GM21528 (cell line): Measurements from ENCODE around the gene HAGHL.

Source experiments
- ATAC-seq: cut with Tn5 transposase; IDR thresholded peaks from one replicate; pipeline ENCODE4 v1.9.1; 2021; ENCODE audit warnings: mild to moderate bottlenecking, moderate library complexity; ENCODE audit not compliant: unreplicated experiment, low FRiP score

The HAGHL gene

DNA sequence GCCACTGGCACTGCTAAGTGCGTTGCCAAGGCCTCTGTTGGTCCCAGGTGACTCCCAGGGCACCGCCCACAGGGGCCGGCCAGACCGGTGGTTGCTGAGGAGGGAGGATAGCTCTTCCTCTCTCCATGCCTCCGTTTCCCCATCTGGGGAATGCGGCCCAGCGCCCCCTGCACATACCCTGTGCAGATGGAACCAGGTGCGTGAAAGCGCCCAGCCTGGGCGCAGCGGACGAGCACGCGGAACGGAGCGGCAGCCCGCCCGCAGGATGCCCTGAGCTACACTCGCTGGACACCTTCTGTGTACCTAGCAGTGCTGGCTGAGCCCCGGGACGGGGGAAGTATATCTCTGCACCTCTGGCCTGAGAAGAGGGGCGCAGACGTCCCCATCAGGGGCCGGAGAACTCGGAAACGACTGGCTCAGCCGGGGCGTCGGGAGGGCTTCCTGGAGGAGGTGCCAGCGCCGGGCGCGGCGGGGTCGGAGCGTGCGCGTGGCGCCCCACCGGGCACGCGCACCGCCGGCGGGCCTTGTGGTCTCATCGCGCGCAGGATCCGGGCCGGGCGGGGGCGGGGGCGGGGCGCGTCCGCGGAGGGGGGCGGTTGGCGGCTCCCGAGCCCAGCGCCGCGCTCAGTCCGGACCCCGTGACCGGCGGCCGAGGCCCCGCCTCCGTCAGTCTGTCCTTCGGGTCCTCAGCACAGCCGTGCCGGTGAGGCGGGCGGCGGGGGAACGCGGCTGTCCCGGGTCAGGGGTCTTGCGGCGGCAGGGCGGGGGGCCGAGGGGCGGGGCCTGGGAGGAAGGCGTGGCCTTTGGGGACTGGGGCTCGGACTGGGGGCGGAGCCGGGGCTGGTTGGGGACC is at the start of gene HAGHL, which contains the start of gene CCDC78:
TSS of gene HAGHL (plus strand) at position 669 of the 853 bp plus-strand sequence. CDS start 404 bp downstream, outside the sequence.
TSS of gene CCDC78 (minus strand) at position 6 of the 853 bp plus-strand sequence. CDS start 76 bp downstream, outside the sequence.
- no peak for ATAC-seq

- no peak for ATAC-seq
Measured at GRCh38 chr16:677316-678190, 49.4 kb upstream of the HAGHL start.

DNA sequence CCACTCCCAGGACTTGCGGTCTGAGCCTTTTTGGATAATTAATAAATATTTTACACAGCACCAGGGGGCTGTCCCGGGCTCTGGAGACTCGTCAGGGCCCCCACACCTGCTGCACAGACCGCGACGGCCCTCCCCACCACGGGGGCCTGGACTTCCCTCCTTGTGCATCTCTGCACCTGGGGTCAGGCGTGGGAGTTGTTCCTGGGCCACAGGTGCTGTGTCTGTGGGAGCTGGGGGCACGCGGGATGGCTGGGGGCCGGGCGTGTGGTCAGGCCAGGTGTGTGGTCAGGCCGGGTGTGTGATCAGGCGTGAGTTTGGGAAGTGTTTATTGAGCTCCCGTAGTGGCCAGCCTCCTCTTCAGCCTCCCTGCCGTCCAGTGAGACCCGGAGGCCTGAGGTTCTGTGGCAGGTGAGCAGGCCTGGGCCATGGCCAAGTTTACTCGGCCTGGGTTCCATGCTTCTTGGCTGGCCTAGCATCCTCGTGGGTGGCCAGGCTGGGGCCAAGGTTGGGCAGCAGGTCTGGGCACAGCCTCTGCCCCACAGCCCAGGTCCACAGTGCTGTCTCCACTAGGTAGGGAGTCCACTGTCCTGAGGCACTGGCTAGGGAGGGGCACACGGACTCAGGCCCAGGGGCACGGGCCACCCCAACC is 48.6 kb upstream of the HAGHL start:
- no peak for ATAC-seq

GRCh38 chr16:678858-679813 is 47.8 kb upstream of the HAGHL start:
- ATAC-seq, result no peak

DNA sequence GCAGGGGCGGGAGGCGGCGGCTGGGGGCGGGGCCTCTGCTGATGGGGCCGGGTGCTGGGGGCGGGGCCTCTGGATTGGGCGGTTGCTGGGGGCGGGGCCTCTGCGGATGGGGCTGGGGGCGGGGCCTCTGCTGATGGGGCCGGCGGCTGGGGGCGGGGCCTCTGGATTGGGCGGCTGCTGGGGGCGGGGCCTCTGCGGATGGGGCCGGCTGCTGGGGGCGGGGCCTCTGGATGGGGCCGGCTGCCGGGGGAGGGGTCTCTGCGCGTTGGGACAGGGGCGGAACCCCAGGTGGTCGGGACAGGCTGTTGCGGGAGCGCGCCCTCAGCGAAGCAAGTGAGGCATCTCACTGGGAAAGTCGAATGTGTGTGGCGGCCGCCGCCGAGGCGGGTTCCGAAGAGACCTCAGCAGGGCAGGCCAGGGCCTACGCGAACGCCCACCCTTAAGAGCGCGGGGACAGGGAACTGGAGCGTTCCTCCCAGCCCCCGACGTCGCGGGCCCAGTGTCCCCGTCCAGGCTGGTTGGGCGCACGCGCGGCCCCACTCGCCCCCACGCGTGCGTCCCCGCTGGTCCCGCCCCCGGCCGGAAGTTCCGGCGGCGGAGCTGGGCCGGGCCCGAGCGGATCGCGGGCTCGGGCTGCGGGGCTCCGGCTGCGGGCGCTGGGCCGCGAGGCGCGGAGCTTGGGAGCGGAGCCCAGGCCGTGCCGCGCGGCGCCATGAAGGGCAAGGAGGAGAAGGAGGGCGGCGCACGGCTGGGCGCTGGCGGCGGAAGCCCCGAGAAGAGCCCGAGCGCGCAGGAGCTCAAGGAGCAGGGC is 46.9 kb upstream of the HAGHL start, which contains the start of gene STUB1:
TSS of gene STUB1 (plus strand) at position 597 of the 811 bp plus-strand sequence. CDS start at position 713, 116 bp downstream.
- ATAC-seq, result no peak

GRCh38 chr16:680625-680945 is 46.3 kb upstream of the HAGHL start:
- no peak for ATAC-seq

DNA sequence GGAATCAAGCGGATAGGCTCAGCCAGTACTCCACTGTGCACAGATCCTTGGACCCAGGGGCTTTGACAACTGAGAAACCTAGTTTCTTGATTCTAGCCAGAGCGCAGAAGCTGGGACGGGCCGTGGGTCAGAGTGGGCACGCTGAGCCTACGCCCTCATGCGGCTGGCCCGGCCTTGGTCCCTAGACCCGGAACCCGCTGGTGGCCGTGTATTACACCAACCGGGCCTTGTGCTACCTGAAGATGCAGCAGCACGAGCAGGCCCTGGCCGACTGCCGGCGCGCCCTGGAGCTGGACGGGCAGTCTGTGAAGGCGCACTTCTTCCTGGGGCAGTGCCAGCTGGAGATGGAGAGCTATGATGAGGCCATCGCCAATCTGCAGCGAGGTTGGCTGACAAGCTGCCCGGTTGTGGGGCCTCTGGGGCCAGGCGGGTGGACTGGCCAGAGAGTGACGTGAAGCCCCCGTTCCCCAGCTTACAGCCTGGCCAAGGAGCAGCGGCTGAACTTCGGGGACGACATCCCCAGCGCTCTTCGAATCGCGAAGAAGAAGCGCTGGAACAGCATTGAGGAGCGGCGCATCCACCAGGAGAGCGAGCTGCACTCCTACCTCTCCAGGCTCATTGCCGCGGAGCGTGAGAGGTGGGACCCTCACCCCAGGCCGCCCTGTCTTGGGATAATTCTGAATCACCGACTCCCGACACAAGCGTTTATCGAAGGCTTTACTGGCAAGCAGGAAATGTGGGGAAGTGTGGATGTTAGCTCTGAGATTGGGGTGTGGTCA is 45.8 kb upstream of the HAGHL start:
- ATAC-seq, result no peak

GRCh38 chr16:681746-682427 is 45.0 kb upstream of the HAGHL start:
- no peak for ATAC-seq

GRCh38 chr16:682493-683395 is 44.2 kb upstream of the HAGHL start:
- ATAC-seq, result no peak

DNA sequence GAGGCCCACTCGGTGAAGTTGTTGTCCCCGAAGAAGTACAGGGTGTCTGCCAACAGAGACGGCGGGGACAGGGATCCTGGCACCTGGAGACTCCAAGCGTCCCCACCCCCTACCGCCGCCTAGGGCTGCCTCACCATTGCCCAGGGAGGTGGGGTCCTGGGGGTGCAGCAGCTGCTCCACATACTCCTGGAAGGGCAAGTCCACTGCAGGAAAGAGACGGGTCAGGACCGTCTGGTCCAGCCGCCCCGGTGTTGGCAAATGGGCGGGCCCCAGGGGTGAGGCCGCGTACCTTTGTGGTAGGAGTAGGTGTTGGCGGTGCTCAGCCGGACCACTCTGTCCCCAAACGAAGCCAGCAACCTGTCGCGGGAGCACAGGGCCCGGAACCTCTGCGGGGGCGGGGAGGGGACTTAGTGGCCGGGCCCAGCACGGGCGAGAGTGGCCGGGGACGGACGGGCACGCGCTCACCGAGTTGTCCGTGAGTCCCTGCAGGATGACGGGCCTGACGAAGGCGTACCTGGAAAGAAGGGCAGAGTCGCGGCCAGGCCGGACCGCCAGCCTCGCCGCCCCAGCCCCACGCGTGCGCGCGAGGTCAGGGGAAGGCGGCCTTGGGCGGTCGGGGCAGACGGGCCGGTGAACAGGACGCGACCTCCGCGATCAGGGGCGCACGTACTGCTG is 43.4 kb upstream of the HAGHL start:
- peak; percentile 2 for ATAC-seq

GRCh38 chr16:684071-684794 is 42.7 kb upstream of the HAGHL start, which contains the start of gene JMJD8:
Gene JMJD8, minus strand, starts transcription at chr16:684334. Its CDS starts 15 bp downstream, at chr16:684319.
- peak; percentile 50 for ATAC-seq

DNA sequence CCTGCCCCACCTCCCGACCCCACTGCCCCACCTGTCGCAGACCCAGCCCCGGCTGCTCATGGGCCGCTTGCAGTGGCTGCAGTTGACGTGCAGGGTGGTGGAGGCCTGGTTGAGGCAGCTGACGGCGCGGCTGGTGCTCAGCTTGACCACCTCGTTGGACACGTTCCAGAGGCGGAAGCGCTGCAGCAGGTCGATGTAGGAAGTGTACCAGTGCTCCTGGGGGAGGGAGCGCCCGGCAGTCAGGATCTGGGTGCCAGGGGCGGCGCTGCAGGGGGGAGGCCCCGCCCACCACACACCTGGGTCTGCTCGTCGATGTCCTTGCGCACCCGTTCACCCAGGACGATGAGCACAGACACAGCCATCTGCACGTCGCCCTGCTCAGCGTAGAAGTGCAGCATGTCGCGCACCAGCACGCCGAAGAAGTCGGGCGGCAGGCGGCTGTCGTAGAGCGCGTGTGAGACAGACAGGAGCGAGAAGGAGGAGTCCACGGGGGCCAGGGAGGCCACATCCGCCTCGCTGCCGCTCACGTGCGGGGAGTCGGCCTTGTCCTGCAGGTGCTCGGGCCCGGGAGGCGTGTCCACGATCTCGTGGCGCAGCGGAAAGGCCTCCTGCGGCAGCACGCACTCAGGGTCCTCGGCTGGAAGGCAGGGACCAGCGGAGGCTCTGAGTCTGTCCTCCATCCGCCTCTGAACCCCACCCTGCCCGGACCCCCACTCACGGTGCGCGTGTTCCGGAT is 41.8 kb upstream of the HAGHL start:
- ATAC-seq, result no peak

DNA sequence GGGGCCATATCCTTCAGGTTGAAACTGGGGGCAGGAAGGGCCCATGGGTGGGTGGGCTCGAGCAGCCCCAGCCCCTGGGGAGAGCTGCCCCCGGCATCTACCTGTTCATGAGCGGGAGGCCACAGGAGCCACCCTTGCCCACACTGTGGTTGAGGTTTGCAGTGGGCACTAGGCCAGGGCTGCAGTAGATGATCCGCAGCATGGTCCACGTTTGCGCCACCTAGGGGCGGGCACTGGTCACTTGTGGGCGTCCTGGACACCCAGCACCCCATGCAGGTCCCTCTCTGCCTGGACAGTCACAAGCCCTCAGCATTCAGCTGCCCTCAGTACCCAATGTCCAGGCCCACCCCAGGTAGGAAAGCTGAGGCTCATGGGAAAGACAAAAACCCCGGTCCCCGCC is 40.9 kb upstream of the HAGHL start:
- ATAC-seq, result no peak

- ATAC-seq, result no peak
Measured at GRCh38 chr16:686459-687260, 40.2 kb upstream of the HAGHL start.
